ELF-1 (cell line): ENCODE data around the gene MPZL1.
"Not testable (repeated sequence)": the region's sequence is repeated elsewhere in the genome, so short reads cannot be mapped to it uniquely, and the experiment has no call there.

Source experiments
- DNase-seq: peaks from one replicate; pipeline ENCODE4 v3.0.0-alpha.2; 2016; ENCODE audit warnings: low read depth, low spot score

The MPZL1 gene

DNA sequence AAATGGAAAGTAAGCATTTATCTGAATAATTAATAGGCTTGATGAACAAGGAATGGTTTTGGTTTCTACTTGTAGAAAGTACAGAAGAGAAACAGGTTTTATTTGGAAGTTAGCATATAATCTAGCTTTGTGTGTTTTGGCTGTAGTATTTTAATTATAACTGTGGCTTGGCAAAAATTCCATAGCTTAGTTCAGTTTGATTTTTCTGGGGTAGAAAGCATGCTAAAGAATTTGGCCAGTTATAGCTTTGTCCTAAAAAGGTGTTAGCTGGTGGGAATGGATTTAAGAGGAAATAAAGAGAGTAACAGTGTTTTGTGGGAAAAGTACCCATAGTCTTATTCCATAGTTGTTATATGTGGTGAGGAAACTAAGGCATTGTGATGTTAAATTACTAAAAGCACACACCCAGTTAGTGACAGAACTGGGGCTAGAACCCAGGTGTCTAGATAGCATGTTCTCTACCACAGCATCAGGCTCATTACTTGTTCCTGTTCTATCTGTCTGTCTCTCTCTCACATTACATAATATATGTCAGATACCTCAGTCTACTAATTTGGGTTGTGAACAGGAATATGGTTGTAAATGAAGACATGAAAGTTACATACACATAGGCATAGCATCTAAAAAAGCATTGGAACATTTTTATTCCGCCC is 55.0 kb downstream of the MPZL1 start:
- DNase-seq = no peak

DNA sequence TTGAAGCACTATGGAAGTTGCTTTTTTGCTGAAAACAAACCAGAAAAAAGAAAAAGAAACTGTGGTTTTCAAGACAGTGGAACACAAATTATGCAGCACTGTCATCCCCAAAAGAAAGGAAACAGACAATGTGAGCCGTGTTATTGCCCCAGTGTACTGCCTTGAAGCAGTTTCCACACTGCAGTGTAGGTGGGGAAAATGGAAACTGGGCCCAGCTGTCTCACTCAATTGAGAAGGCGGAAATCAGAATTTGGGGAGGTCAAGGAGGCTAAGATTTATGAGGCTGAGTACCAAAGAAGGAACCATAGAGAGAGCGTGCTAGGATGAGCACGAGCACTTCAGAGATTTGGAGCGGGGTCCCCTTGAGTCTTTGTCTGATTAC is 55.5 kb downstream of the MPZL1 start:
- DNase-seq = no peak

DNA sequence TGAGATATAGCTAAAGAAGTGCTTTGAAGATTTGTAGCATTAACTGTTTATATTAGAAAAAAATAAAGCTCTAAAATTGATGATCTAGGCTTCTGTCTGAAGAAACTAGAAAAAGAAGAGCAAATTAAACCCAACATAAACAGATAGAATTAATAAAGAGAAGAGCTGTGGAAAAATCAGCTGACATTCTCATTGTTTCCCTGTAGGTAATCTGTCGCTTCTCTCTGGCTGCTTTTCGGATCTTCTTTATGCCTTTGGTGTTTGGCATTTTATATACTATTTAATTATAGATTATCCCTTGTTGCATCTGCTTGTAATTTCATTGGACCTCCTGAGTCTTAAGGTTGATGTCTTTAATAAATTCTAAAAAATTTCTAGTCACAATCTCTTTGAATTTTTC is 59.8 kb downstream of the MPZL1 start:
- no peak for DNase-seq

DNA sequence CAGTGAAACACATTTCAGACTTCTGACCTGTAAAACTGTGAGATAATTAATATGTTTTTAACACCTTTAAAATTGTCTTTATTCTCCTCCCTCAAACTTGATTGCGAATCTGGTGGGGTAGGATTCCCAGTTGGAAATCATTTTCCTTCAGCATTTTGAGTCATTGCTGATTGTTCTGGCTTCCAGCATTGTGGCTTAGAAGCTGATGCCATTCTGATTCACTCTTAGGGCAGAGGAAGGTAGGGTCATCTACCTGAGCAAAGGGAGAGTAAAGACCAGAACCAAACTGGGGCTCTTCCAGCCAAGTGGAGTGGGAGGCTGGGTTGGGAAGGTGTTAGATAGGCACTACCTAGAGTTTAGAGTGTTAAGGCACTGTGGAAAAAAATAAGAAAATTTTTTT is 61.2 kb downstream of the MPZL1 start:
- no peak for DNase-seq

DNA sequence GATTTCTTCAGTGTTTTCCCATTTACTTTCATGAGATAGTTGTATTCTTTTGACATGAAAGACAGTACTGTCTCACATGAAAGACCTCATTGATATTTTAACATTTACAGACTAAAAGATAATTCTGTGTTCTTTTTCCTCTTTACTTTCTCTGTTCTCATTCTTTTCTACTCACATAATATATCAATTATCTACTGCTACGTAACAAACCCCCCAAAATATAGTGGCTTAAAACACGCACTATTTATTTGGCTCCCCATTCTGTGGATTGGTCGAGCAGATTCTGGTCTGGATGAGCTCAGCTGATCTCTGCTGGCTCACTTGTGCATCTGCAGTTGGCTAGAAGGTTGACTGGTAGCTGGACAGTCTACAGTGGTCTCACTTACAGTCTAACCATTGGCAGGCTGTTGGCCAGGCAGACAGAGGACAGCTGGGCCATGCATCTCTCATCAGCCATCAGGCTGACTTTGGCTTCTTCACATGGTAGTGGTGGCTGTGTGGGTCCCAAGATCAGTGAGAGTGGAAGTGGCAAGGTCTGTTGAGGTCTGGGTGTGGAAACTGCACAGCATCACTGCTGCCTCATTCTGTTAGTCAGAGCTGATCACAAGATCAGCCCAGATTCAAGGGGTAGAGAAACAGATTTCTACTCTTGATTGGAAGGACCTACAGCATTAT is 63.2 kb downstream of the MPZL1 start:
- no peak for DNase-seq

DNA sequence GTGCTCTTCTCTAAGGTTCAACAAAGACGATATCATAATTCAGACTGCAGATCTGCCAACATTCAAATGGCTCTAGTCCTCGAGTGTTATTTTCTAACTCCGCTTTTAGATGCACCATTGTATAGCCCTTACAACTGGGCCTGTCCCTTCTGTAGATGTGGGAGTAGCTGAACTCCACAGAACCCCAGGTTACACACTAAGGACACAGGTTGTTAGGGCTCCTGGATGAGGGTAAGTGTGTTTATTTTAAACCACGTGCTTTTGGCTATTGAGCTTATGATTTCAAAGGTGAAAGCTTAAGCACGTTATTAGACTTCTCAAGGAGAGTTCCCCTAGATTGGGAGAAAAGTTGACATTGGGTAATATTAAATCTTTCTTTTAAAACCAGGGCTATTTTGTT is 64.7 kb downstream of the MPZL1 start:
- DNase-seq = no peak

DNA sequence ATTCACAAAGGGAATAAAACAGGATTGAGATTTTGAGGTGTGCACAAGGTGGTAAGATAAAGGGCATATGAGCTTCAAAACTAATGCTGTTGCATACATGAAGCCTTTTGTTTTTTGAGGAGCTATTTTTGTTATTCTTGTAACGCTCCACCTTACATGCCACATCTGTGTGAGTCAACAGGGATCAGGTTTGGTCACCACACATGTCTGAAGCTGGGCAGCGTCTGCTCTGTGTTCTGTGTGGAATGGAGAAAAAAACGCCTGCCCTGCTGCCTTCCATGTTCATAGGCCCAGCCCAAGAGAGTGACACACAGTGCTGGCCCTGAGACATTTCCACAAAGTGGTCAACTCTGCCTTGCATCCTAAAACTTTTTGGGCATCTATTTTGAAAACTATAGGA is 67.7 kb downstream of the MPZL1 start:
- DNase-seq = no peak

DNA sequence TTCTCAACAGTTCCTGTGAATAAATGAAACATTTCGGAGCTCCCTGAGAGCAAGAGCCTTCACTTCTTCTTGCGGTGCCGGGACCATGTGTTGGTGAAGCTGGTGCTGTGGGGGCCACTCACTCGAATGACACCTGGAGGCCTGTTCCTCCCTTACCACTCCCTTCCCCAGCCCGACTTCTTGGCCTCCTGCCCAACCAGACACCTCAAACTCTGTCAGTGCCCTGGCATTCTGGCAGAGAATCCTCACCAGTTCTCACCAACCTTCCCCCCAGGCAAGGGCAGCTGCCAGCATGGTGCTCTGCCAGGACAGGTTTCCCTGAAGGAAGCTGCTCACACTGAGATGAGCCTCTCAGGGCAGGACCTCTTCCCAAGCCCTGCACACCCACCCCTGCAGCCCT is 68.3 kb downstream of the MPZL1 start:
- no peak for DNase-seq

DNA sequence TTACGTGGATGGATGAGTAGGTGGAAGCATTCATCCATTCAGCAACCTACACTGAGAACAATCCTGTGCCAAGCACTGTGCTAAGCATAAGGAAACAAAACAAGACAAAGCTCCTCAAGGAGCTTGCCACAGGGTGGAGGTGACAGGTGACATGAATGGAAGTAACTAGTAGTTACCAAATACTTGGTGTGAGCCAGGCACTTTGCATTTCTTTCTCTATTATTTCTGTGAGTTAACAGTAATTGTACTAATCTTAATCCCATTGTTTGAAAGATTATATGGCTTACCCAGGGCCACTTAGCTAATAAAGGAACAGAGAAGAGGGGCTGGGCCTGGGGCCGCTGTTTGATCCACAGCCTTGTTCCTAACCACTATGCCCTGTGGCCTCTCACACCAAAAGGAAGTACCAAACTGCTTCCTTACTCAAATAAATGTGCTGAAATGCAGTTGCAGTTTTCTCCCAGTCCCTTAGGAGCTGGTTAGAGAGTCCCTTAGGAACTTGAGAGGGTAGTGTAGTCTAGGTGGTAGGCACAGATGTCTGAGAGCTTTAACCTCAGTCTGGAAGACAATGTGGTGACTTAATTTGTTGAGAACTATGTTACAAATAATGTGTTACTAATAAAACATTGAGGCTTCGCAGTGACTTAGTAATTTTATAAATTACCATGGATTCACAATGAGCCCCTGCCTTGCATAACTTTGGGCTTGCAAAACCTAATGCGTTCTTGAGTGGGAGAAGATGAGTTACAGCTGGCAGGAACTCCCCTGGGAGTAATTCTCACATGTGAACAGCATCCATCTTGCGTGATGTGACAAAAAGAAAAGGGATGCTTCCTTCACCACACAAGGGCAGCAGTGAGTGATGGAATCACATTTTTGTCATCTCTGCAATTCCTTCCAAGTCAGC is 69.8 kb downstream of the MPZL1 start:
- DNase-seq = no peak

DNA sequence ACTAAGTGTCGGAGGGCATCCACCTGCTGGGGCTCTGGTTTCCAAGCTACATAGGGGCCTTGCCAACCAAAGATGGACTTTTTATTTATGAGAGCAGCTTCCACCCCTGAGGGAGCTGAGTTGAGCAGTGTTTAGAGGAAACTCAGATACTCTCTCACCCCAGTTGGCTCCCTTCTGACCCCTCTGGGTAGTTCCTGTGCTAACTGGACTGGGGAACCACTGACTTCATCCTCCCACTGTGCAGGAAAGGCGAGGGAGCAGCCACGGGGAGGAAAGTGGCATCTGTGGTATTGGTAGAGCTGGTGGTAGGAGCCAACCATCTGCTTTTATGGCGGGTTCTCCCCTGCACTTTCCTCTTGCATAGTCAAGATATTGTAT is 70.4 kb downstream of the MPZL1 start:
- DNase-seq = no peak

DNA sequence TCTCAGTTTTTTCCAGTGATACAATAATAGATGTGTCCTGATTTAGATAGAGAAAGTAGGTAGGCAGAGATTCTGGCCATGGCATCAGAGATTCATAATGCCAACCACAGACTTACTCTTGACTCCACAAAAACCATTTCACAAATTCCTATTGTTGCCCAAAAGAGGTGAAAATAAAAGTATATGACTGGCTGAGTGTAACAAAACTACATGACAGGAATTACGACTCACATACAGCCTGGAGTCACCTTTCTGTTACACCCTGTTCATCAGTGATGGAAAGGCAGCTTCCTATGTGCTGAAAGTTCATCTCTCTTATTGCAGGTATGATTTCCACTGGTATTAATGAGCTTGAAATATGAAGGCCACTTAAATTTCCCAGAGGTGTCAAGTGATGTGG is 72.3 kb downstream of the MPZL1 start:
- DNase-seq = no peak

DNA sequence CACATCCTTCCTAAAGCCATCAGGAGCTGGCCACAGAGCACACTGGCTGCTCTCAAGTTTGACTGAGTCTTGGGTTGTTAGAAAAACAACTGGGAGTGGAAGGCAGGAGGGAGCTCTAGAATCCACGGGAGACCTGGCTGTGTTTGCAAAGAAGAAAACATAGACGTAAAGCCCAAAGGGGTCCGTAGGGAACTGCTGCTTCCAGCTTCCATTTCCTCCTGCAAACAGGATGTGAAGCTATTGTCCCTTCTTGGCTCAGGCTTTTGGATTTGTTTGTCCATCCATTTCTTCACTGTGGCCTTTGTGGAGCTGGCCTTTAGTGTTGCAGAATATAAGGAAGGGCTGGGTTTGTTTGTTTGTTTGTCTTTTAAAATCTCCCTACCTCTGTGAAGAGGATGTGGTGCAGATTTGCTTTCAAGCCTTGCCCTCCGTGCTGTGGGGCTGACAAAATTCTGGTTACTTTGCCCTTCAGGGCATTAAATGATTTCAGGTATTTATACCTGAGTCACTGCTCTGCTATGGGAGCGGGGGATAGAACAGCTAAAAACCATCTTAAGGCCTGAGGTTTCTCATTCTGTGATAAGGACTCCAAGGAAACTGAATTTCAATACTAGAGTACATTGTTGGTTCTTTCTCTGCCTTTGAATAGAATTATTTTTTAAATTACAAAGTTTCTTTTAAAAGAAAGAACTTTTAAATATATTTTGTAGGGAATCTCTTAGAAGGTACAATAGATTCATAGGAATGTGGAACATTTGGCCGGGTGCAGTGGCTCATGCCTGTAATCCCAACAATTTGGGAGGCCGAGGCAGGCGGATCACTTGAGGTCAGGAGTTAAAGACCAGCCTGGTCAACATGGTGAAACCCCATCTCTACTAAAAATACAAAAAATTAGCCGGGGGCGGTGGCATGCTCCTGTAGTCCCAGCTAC is 74.3 kb downstream of the MPZL1 start:
- DNase-seq = peak; percentile 24

DNA sequence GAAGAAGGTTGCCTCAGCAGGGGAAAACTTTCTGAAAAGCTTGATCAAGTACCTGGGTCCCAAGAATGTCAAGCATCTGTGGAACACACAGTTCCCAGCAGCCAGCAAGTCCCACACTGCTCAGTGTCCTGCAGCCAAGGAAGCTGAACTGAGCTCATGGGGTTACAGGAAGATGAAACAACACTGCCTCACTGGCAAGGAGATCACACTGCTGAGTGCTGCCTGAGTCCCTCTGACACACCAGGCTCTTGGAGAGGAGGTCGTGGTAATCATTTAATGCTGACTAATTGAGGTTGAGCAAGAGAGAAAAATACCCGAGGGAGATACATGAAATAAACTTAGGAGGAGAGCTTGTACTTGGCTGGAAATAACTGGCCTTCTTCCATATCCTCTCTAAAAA is 75.2 kb downstream of the MPZL1 start:
- DNase-seq = peak; percentile 78

DNA sequence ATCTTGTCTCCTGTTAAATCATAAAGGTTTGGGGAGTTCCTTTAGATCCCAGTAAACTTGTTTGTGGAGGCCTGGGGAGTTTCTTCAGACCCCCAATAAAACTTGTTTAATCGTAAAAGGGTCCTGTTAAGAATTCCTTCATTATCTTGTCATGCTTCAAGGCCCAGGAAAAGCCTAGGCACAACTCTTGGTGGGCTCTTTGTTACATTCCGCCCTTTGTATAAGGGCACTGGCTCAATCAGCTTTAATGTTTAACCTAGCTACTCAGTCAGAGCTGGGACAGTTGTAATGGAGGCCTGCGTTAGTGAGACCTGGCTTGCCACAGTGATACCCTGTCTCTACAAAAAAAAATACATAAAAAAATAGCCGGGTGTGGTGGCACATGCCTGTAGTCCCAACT is 77.2 kb downstream of the MPZL1 start:
- no peak for DNase-seq

DNA sequence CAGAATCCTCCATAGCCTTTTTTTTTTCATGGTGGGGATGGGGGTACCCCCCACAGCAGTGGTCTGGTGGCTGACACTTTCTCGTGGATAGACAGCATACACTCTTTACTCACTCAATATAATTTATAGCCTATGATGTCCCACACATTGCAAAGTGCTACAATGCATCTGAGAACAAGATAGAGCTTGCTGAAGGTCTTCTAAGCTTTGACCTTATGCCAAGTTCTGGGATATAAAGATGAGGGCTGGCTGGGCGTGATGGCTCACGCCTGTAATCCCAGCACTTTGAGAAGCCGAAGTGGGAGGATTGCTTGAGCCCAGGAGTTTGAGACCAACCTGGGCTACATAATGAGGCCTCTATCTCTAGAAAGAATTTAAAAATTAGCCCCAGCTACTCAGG is 78.0 kb downstream of the MPZL1 start:
- no peak for DNase-seq

DNA sequence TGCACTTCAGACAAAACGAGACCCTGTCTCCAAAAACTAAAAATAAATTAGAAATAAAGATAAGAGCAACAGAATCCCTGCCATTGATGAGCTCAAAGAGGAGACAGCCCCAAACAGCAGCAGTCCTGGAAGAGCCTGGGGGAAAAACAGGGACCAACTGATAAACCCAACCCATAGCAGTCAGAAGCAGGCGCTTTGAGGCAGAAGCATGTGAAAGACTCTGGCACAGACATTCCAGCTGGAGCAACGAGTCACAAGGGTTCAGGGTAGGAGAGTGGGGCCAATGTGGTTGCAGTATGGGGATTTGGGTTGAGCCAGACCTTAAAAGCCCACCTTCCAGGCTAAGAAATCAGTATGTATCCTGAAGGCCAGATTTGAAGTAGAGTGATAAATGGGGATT is 78.5 kb downstream of the MPZL1 start:
- DNase-seq = peak; percentile 73

DNA sequence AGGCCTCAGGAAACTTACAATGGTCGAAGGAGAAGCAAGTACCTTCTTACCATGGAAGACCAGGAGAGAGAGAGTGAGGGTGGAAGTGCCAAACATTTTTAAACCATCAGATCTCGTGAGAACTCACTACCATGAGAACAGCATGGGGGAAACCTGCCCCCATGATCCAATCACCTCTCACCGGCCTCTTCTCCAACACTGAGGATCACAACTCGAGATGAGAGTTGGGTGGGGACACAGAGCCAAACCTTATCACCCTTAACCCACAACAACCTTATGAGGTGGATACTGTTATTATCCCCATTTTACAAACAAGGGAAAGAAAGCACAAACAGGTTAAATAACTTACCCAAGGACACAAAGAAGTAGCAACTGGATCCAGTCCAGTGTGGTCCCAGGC is 80.5 kb downstream of the MPZL1 start:
- no peak for DNase-seq

DNA sequence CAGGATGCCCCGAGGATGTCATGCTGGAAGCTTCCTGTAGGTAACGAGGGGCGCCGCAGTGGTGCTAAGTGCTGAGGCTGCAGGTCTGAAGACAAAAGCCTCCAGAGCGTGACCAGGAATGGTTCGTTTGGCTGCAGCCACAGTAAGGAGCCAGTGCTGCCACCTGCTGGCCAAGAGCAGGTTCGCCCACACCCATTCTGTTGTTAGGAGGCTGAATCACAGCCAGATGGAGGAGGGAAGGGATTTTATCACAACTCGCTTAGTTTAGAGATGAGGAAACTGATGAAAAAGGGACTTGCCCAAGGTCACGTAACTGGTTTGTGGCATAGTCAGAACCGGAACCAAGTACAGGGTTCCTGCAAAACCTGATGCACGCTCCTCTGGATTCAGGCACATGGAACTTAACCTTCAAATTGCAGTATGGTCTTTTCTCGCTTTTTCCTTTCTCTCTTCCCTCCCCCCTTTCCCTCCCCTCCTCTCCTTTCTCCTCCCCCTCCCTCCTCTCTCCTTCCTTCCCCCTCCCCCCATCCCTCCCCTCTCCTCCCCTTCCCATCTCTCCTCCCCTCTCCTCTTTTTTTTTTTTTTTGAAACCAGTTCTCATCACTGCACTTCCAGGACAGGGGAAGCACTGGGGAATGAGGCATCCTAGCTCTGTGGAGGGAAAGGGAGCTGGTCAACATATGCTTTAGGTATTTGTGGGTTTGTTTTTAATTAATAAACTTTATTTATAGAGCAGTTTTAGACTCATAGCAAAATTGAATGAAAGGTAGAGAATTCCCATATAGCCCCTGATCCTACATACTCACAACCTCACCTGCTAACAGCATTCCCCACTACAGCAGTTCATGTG is 81.8 kb downstream of the MPZL1 start:
- DNase-seq = peak; percentile 97

DNA sequence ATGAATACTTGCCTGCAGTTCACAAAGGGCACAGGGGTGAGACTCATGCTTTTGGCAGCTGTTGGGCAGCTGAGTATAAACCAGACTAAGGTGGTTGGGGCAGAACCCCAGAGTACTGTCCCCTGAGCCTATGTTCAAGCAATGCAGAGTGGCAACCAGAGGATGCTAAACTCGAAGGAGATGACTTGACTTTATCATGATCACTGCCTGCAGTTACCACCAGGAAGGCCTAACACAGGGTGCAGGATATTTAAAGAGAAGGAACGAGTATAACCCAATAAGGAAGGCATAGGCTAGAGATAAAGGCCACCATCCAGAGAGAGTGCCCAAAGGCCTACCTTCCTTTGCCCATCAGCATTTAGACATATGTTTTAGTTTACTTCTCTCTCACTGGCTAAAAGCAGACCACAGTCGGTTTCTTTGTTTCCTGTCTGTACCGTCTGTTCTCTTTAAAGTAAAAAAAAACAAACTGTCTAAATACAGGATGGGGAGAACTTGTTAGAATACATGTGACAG is 83.3 kb downstream of the MPZL1 start:
- DNase-seq = no peak

DNA sequence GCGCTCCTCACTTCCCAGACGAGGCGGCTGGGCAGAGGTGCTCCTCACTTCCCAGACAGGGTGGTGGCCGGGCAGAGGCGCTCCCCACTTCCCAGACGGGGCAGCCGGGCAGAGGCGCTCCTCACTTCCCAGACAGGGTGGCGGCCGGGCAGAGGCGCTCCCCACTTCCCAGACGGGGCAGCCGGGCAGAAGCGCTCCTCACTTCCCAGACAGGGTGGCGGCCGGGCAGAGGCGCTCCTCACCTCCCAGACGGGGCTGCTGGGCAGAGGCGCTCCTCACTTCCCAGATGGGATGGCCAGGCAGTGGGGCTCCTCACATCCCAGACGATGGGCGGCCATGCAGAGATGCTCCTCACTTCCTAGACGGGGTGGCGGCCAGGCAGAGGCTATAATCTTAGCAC is 84.5 kb downstream of the MPZL1 start:
- not testable (repeated sequence) for DNase-seq

DNA sequence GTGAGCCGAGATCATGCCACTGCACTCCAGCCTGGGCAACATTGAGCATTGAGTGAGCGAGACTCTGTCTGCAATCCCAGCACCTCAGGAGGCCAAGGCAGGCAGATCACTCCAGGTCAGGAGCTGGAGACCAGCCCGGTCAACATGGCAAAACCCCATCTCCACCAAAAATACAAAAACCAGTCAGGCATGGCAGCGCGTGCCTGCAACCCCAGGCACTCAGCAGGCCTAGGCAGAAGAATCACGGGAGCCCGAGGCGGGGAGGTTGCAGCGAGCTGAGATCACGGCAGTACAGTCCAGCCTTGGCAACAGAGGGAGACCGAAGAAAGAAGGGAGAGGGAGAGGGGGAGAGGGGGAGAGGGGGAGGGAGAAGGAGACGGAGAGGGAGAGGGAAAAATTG is 84.9 kb downstream of the MPZL1 start:
- not testable (repeated sequence) for DNase-seq
